ENCODE measurements around the gene TNFSF13.

Gene TNFSF13

GRCh38 chr17:7569571-7569970, 11.0 kb downstream of the TNFSF13 start:
- Histone ChIP-seq H4K20me1 (ENCODE audit: low read depth, low read length) (peaks cover 7% of the 10 kb centered on the region; the same call in 1 of the 2 replicates), H3K9me2 (replicated peaks; ENCODE audit: insufficient read depth, low read length) (no peaks in the 10 kb centered on the region), H3K79me2 (ENCODE audit: insufficient read depth, low read length) (peaks cover 29% of the 10 kb centered on the region), H3F3A (ENCODE audit: insufficient read depth) (peaks cover 37% of the 10 kb centered on the region), H3K4me3 (ENCODE audit: insufficient read depth, low read length, poor library complexity, severe bottlenecking) (no peak overlapping the region), H3K9me3 (ENCODE audit: insufficient read depth, low read length) (no peaks in the 10 kb centered on the region), H3K27ac (ENCODE audit: low read depth, low read length) (no peak overlapping the region), H2AFZ (ENCODE audit: low read depth, low read length, severe bottlenecking) (no peak overlapping the region), H3K36me3 (ENCODE audit: low read length) (peaks cover 20% of the 10 kb centered on the region), H3K27me3 (ENCODE audit: low read length) (no peaks in the 10 kb centered on the region), H3K4me2 (ENCODE audit: low read depth, low read length, poor library complexity, severe bottlenecking) (no peak overlapping the region), H3K9ac (ENCODE audit: low read length) (no peak overlapping the region)
- TF ChIP-seq EZH2phosphoT487 (conservative IDR thresholded peaks at IDR 0.05; ENCODE audit: low read length) (no peak), CTCF (IDR thresholded peaks at IDR 0.05; ENCODE audit: insufficient read depth, low read length, poor library complexity, severe bottlenecking) (no peak)

DNA sequence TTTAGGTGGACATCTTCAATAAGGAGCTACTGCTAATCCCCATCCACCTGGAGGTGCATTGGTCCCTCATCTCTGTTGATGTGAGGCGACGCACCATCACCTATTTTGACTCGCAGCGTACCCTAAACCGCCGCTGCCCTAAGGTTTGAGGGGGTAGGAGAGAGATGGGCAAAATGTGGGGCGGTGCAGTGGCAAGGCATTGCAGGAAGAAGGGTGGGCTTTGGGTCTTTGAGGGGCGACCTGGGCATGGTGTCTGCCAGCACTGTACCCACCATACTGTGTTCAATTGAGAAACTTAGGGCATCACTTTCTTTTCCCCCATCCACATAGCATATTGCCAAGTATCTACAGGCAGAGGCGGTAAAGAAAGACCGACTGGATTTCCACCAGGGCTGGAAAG, 11.8 kb downstream of the TNFSF13 start:
- Histone ChIP-seq H3K4me3 (ENCODE audit: insufficient read depth, low read length, poor library complexity, severe bottlenecking) (no peak overlapping the region), H3K36me3 (ENCODE audit: low read length) (peaks cover 26% of the 10 kb centered on the region), H3K9me3 (ENCODE audit: insufficient read depth, low read length) (no peaks in the 10 kb centered on the region), H2AFZ (ENCODE audit: low read depth, low read length, severe bottlenecking) (no peak overlapping the region), H3K79me2 (ENCODE audit: insufficient read depth, low read length) (peaks cover 35% of the 10 kb centered on the region), H3K27ac (ENCODE audit: low read depth, low read length) (no peak overlapping the region), H3K4me2 (ENCODE audit: low read depth, low read length, poor library complexity, severe bottlenecking) (no peak overlapping the region), H3K9ac (ENCODE audit: low read length) (no peak overlapping the region), H3F3A (ENCODE audit: insufficient read depth) (peaks cover 45% of the 10 kb centered on the region), H3K27me3 (ENCODE audit: low read length) (no peaks in the 10 kb centered on the region), H3K9me2 (replicated peaks; ENCODE audit: insufficient read depth, low read length) (no peaks in the 10 kb centered on the region), H4K20me1 (ENCODE audit: low read depth, low read length) (peaks cover 15% of the 10 kb centered on the region; the same call in 1 of the 2 replicates)
- TF ChIP-seq CTCF (IDR thresholded peaks at IDR 0.05; ENCODE audit: insufficient read depth, low read length, poor library complexity, severe bottlenecking) (no peak), EZH2phosphoT487 (conservative IDR thresholded peaks at IDR 0.05; ENCODE audit: low read length) (no peak)

GRCh38 chr17:7572338-7572587, 13.7 kb downstream of the TNFSF13 start:
- TF ChIP-seq EZH2phosphoT487 (conservative IDR thresholded peaks at IDR 0.05; ENCODE audit: low read length) (no peak), CTCF (IDR thresholded peaks at IDR 0.05; ENCODE audit: insufficient read depth, low read length, poor library complexity, severe bottlenecking) (no peak)
- Histone ChIP-seq H3K4me3 (ENCODE audit: insufficient read depth, low read length, poor library complexity, severe bottlenecking) (peak overlapping the region; percentile 88), H3K27me3 (ENCODE audit: low read length) (no peaks in the 10 kb centered on the region), H3K36me3 (ENCODE audit: low read length) (peaks cover 38% of the 10 kb centered on the region), H2AFZ (ENCODE audit: low read depth, low read length, severe bottlenecking) (no peak overlapping the region), H3K9me2 (replicated peaks; ENCODE audit: insufficient read depth, low read length) (no peaks in the 10 kb centered on the region), H3K9ac (ENCODE audit: low read length) (peak overlapping the region; percentile 95), H3F3A (ENCODE audit: insufficient read depth) (peaks cover 64% of the 10 kb centered on the region), H3K4me2 (ENCODE audit: low read depth, low read length, poor library complexity, severe bottlenecking) (peak overlapping the region; percentile 97), H3K27ac (ENCODE audit: low read depth, low read length) (peak overlapping the region; percentile 71), H3K79me2 (ENCODE audit: insufficient read depth, low read length) (peaks cover 35% of the 10 kb centered on the region), H4K20me1 (ENCODE audit: low read depth, low read length) (peaks cover 32% of the 10 kb centered on the region), H3K9me3 (ENCODE audit: insufficient read depth, low read length) (no peaks in the 10 kb centered on the region)
